ENCODE measurements around the gene ZFHX3. TPM values are rescaled to one million over a fixed set of nuclear protein-coding genes. Genes with fewer than 3 reads are reported as not detected.

ZFHX3 gene
- total RNA-seq, 2 experiments from 2014 or later = 0.63 to 0.64 TPM

DNA sequence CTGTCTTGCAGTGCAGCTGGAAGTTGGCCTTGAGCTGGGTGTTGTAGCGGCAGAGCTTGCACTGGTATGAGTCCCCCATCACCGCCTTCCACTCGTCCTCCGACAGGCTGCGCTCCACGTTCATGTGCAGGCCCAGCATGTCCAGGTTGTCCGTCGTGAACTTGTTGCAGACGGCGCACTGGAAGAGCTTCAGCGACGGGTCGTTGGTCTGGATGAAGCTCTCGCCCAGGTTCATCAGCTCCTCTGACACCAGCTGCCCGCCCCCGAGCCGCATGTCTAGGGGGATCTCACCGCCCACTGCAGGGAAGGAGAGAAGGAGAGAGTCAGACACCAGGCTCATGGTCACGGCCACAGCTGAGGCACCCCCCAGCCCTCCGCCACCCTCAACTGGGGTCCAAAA lies 97.3 kb downstream of the ZFHX3 start:
- Histone ChIP-seq H3K27ac (ENCODE audit: low read depth in 1 of 2, low read length in 2 of 2) (no peak overlapping the region), H3K27me3 (ENCODE audit: control insufficient read depth in 1 of 2, insufficient read depth in 2 of 2, low read length in 2 of 2) (no peaks in the 10 kb centered on the region), H3K36me3 (ENCODE audit: insufficient read depth, low read length) (no peaks in the 10 kb centered on the region), H3K4me3 (ENCODE audit: low read length) (no peak overlapping the region), H3K9me3 (ENCODE audit: control insufficient read depth in 1 of 2, insufficient read depth in 1 of 2, low read length in 2 of 2) (peaks cover 0 to 9% of the 10 kb centered on the region in 2 experiments), H3K4me1 (ENCODE audit: insufficient read depth, low read length) (no peaks in the 10 kb centered on the region)
- POLR2A ChIA-PET = no interaction called here
- intact Hi-C loops (cut with DNase I, micrococcal nuclease) = no loop called here
- Mint-ChIP-seq H3K4me1 (ENCODE audit: low read depth) (no peaks in the 10 kb centered on the region), H3K27me3 (no peaks in the 10 kb centered on the region), H3K36me3 (ENCODE audit: low read depth) (no peaks in the 10 kb centered on the region), H3K9me3 (no peaks in the 10 kb centered on the region), H3K4me3 (no peak overlapping the region), H3K27ac (no peak overlapping the region)
- DNase-seq = no peak
- CTCF ChIA-PET = no interaction called here
- no peak for ATAC-seq (ENCODE audit: poor library complexity)
- TF ChIP-seq, protein P1, sequence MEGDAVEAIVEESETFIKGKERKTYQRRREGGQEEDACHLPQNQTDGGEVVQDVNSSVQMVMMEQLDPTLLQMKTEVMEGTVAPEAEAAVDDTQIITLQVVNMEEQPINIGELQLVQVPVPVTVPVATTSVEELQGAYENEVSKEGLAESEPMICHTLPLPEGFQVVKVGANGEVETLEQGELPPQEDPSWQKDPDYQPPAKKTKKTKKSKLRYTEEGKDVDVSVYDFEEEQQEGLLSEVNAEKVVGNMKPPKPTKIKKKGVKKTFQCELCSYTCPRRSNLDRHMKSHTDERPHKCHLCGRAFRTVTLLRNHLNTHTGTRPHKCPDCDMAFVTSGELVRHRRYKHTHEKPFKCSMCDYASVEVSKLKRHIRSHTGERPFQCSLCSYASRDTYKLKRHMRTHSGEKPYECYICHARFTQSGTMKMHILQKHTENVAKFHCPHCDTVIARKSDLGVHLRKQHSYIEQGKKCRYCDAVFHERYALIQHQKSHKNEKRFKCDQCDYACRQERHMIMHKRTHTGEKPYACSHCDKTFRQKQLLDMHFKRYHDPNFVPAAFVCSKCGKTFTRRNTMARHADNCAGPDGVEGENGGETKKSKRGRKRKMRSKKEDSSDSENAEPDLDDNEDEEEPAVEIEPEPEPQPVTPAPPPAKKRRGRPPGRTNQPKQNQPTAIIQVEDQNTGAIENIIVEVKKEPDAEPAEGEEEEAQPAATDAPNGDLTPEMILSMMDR (IDR thresholded peaks at IDR 0.05) = no peak

DNA sequence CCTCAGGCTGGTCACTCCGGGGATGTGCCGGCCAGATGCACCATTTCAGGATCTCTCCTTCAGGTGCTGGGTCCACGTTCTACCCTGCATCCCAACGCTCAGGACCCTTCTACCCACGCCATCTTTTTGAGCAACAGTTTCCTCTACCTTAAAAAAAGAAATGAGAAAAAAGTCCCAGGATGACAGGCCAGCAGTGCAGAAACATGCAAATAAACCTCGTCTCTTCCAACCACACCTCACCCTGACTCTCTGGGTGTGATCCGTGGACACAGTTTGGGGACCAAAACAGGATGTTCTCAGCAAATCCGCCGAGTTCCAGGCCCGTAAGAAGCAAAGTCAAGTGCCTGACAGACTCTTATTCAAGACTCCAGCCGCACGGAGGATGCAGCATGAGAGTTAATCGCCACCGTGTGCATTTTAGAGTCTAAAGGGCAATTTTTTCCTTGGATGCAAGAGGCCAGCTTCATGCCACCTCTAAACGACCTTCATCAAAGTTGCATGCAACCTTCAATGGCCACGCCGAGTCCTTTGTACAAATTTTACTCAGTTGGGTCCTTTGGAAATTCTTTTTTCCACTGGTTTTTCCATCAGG lies 99.6 kb downstream of the ZFHX3 start:
- H3K4me3 ChIP-seq (ENCODE audit: low read length) = no peak overlapping the region
- ATAC-seq (ENCODE audit: poor library complexity) (no peak), DNase-seq (no peak)
- no peaks in the 10 kb centered on the region for H3K36me3 Mint-ChIP-seq (ENCODE audit: low read depth)
- no peak overlapping the region for H3K27ac Mint-ChIP-seq
- TF ChIP-seq, protein P1 (IDR thresholded peaks at IDR 0.05) = no peak
- H3K27ac ChIP-seq (ENCODE audit: low read depth in 1 of 2, low read length in 2 of 2) = no peak overlapping the region
- no peaks in the 10 kb centered on the region for H3K27me3 ChIP-seq (ENCODE audit: control insufficient read depth in 1 of 2, insufficient read depth in 2 of 2, low read length in 2 of 2)
- H3K4me1 Mint-ChIP-seq (ENCODE audit: low read depth) = no peaks in the 10 kb centered on the region
- intact Hi-C loops (cut with DNase I, micrococcal nuclease) = no loop called here
- no peaks in the 10 kb centered on the region for H3K9me3 Mint-ChIP-seq
- peaks cover 0 to 9% of the 10 kb centered on the region in 2 experiments for H3K9me3 ChIP-seq (ENCODE audit: control insufficient read depth in 1 of 2, insufficient read depth in 1 of 2, low read length in 2 of 2)
- H3K27me3 Mint-ChIP-seq = no peaks in the 10 kb centered on the region
- POLR2A ChIA-PET = no interaction called here
- CTCF ChIA-PET = no interaction called here
- no peak overlapping the region for H3K4me3 Mint-ChIP-seq
- no peaks in the 10 kb centered on the region for H3K36me3 ChIP-seq (ENCODE audit: insufficient read depth, low read length)
- no peaks in the 10 kb centered on the region for H3K4me1 ChIP-seq (ENCODE audit: insufficient read depth, low read length)

DNA sequence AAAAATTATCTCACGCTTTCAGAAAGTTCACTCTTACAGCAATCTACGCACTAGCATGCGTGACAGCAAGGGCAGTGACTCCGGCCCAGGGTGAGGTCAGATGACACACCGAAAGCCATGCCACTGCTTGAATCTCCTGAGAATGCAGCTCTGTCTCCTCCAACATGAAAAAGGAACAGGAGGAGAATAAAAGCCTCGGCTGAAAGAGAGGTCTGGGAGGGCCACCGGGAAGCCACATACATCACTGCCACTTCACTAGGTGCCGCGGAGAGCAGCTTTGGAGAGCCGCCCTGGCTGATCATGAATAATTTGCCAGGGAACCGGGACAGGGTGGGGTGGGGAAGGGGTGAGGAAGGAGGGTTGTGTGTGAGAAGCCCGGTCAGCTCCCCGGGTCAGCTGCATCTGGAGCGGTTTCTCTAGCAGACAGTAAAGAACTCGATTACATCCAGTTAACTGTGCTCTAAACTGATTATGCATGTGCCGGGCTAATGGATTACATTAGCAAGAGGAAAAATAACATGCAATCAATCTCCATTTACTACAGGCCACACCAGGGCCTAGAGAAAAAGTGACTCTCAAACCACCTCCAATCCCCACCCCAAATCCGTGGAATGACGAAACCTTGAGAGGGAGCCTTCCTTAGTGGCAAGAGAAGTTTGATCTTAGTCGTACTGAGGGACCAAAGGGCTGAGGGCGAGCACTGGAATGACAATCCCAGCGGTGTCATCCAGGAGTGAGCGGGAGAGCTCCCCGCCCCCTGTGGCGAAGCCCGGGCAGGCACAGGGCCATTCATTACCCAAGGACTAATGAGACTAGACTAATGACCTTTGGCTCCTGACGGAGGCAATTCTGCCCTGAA lies 100.3 kb downstream of the ZFHX3 start:
- no peaks in the 10 kb centered on the region for H3K9me3 Mint-ChIP-seq
- H3K4me3 ChIP-seq (ENCODE audit: low read length) = no peak overlapping the region
- TF ChIP-seq, protein P1 (IDR thresholded peaks at IDR 0.05) = no peak
- H3K36me3 ChIP-seq (ENCODE audit: insufficient read depth, low read length) = no peaks in the 10 kb centered on the region
- no peaks in the 10 kb centered on the region for H3K27me3 ChIP-seq (ENCODE audit: control insufficient read depth in 1 of 2, insufficient read depth in 2 of 2, low read length in 2 of 2)
- H3K4me1 ChIP-seq (ENCODE audit: insufficient read depth, low read length) = no peaks in the 10 kb centered on the region
- H3K9me3 ChIP-seq (ENCODE audit: control insufficient read depth in 1 of 2, insufficient read depth in 1 of 2, low read length in 2 of 2) = peaks cover 0 to 9% of the 10 kb centered on the region in 2 experiments
- CTCF ChIA-PET = no interaction called here
- ATAC-seq (ENCODE audit: poor library complexity) (no peak), DNase-seq (no peak)
- H3K4me3 Mint-ChIP-seq = no peak overlapping the region
- no peaks in the 10 kb centered on the region for H3K36me3 Mint-ChIP-seq (ENCODE audit: low read depth)
- POLR2A ChIA-PET = no interaction called here
- H3K27ac ChIP-seq (ENCODE audit: low read depth in 1 of 2, low read length in 2 of 2) = no peak overlapping the region
- H3K27me3 Mint-ChIP-seq = no peaks in the 10 kb centered on the region
- no peak overlapping the region for H3K27ac Mint-ChIP-seq
- no peaks in the 10 kb centered on the region for H3K4me1 Mint-ChIP-seq (ENCODE audit: low read depth)
- intact Hi-C loops (cut with DNase I, micrococcal nuclease) = no loop called here

Data from CD4-positive, alpha-beta T cell (primary cell).